Fibroblast of mammary gland (primary cell): ENCODE measurements around the gene PAEP.
"Not testable (repeated sequence)": the region's sequence is repeated elsewhere in the genome, so short reads cannot be mapped to it uniquely, and the experiment has no call there.

Experiments
- DNase-seq: peaks from one replicate; pipeline ENCODE4 v3.0.0-alpha.2; 2010; ENCODE audit warnings: low read depth
- H3K4me3 ChIP-seq: 2 replicates; pipeline ENCODE4 v1.5.1; 2011; ENCODE audit warnings: low read depth, mild to moderate bottlenecking, low read length, moderate library complexity; ENCODE audit not compliant: control insufficient read depth
- TF ChIP-seq, protein P1 (sequence below): conservative IDR thresholded peaks from 2 replicates; pipeline ENCODE4 v1.5.1; 2011; ENCODE audit warnings: low read depth, low read length, inconsistent platforms; ENCODE audit not compliant: control insufficient read depth, insufficient read depth

Gene PAEP

DNA sequence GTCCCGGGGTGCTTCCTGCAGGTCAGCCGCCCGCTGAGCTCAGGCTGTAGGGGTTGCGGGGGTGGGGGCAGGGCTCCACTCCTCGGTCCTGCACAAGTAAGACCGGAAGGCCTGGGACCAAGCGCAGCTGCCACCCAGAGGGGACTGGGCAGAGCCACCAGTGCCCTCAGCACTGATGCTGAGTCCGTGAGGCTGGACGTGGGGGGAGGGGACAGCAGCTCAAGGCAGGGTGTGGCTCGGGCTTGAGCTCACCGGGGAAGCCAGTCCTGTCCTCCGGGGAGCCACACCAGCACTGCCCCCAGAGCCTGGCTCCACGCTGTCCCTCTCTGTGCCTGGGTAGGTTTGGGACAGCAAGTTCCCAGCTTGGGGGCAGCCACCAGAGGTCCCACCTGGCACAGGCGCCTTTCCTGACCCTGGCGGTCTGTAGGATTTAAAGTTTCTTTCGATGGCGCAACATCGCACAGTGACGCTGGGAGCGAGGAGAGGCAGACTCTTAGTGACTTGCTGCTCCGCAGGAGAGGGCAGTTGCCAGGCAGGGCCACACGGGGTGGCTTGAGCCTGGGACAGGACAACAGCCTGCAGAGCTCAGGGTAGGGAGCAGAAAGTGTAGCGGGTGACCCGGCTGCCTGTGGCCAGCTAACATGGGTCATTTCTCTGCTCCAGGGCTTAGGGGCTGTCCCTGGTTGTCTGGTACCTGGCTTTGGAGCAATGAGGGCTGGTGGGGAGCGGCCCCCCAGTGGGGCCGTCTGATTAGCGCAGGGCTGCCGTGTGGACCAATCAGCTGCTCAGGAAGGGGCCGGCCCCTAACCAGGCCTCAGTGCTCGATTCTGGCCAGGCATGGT lies 34.6 kb upstream of the PAEP start:
- TF ChIP-seq, protein P1, sequence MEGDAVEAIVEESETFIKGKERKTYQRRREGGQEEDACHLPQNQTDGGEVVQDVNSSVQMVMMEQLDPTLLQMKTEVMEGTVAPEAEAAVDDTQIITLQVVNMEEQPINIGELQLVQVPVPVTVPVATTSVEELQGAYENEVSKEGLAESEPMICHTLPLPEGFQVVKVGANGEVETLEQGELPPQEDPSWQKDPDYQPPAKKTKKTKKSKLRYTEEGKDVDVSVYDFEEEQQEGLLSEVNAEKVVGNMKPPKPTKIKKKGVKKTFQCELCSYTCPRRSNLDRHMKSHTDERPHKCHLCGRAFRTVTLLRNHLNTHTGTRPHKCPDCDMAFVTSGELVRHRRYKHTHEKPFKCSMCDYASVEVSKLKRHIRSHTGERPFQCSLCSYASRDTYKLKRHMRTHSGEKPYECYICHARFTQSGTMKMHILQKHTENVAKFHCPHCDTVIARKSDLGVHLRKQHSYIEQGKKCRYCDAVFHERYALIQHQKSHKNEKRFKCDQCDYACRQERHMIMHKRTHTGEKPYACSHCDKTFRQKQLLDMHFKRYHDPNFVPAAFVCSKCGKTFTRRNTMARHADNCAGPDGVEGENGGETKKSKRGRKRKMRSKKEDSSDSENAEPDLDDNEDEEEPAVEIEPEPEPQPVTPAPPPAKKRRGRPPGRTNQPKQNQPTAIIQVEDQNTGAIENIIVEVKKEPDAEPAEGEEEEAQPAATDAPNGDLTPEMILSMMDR: no peak
- no peak for DNase-seq
- H3K4me3 ChIP-seq: no peak overlapping the region

DNA sequence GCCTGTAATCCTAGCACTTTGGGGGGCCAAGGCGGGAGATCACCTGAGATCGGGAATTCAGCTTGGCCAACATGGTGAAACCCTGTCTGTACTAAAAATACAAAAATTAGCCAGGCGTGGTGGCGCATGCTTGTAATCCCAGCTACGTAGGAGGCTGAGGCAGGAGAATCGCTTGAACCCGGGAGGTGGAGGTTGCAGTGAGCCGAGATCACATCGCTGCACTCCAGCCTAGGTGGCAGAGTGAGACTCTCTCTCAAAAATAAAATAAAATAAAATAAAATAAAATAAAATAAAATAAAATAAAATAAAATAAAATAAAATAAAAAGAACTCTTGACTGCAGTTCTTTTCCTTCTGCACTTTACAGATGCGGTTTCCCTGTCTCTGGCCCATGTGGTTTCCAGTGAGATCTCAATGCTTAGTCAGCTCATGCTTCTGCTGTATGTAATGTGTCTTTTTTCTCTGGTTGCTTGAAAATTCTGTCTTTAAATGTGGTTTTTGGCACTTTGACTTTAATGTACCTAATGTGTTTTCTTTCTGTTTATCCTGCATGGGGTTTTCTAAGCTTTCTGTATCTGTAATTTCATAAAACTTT lies 32.6 kb upstream of the PAEP start:
- not testable (repeated sequence) for DNase-seq, H3K4me3 ChIP-seq

DNA sequence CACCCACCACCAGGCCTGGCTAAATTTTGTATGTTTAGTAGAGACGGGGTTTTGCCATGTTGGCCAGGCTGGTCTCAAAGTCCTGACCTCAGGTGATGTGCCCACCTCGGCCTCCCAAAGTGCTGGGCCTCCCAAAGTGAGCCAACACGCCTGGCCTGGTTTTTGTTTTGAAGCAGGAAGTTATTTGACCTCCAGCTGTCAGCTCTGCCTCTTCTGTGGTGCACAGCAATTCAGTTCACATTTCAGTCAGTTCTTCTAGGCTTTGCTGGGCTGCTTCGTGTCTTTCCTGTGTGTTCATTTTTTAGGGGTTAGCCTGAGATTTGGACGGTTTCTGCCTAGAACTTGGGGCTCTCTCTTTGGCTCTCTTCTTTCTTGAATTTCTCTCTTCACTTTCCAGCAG lies 31.4 kb upstream of the PAEP start:
- no peak for DNase-seq
- H3K4me3 ChIP-seq: no peak overlapping the region
- TF ChIP-seq, protein P1: no peak

DNA sequence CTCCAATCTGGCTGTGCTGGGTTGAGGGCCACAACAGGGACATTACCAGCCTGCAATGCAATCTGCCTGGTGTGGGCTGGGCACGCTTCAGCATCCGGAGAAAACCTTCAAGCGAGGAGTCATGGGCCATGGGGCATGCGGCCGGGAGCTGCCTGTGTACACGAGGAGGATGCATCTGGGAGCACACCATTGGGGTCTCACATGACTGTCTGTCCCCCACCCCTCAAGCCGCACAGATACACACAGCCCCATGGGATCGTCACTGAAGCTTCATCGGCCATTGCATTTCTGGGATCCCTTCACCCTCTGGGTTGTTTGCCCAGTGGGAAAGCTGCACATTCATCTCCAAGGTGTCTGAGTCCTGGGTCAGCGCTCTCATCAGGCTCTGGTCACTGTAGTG lies 30.5 kb upstream of the PAEP start:
- DNase-seq: no peak

DNA sequence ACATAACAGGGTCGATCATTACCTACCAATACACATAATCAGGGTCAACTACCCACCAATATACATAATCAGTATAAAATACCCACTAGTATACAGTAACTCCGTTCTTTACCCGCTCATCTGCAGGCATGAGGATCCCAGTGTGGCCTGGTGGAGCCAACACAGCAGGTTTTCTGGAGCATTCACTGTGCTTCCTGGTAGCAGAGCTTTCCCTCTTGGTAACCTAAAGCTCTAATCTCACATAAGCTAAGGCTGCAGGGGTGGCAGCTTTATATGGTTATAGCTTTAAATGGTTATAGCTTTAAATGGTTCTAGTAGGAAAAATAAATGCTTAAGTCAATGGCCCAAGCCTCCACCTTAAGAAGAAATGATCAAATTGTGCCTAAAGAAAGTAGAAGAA lies 28.4 kb upstream of the PAEP start:
- H3K4me3 ChIP-seq: no peak overlapping the region
- TF ChIP-seq, protein P1: no peak
- DNase-seq: no peak

More for the DNA sequence above, 30.5 kb upstream of the PAEP start:
- H3K4me3 ChIP-seq: no peak overlapping the region
- TF ChIP-seq, protein P1: no peak

DNA sequence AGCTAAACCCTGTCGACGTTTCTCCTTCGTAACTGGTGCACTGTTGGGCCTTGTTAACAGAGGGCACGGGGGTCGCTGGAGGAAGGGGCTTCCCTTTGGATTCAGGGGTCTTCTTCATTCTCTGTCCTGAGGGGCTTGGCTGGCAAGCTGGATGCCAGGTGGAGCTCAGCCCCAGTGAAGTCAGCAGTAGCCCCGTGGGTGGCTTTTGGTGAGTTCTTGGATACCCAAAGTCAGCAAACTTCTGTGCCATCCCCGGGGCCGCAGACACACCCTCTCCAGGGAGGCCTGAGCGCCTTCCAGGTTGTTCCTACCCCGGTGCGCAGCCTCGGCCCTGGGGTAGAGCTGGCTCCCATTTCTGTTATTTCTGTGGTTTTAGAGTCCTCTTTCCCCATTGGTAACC lies 27.9 kb upstream of the PAEP start:
- no peak overlapping the region for H3K4me3 ChIP-seq
- TF ChIP-seq, protein P1: no peak
- no peak for DNase-seq

DNA sequence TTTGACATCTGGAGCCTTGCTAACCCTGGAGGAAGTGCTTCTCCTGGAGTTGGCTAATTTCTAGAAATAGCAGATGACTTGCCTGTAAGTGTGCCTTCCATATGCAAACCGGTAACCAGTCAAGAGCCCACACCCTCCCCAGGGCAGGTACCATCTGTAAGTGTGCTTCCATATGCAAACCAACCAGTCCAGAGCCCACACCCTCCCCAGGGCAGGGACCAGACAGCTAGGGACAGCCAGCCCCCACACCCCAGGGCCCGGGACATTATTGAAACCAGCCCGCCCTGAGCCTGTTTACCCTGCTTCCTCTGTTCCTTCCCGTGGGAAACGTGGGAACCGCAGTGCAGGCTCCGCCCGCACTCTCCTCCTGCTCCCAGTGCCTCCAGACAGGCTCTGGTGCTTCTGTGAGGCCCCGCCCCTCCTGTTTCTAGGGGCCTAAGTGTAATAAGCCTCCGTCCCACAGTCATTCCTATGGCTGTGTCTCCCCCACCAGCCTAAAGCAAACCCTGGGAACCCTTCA lies 27.3 kb upstream of the PAEP start:
- H3K4me3 ChIP-seq, DNase-seq: not testable (repeated sequence)

DNA sequence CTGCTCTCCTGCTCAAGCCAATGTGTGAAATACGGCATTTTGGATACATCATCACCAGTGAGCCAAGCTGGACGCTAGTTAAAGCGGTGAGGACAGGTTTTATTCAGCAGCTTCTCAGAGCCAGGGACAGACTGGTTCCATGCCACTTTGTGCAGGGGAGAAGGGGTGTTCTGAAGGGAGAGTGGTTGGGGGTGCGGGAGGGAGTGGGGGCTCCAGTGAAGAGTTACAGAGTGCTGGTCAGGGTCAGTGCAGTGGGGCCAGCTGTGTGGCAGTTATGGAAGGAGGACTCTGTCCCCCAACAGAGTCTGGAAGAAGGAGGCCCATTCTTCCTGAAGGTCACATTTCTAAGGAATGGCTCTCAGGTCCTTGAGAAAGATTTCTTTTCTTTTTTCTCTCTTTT lies 26.7 kb upstream of the PAEP start:
- H3K4me3 ChIP-seq, DNase-seq: not testable (repeated sequence)

DNA sequence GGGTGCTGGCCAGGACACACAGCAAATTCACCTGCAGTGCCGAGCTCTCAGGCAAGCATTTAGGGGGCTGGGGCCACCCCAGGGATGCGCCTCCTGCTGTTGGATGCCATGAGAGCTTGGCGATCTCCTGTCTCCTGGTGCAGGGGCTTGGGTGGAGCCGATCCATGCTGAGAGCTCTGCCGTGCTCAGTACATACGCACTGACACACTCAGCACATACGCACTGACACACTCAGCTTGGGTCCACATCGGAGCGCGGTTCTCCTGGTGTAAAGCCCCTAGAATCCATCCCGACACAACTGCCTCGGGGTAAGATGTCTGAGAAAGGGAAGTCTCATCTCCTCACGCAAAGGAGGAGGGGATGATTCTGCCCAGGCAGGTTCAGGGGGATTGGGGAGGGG lies 25.9 kb upstream of the PAEP start:
- not testable (repeated sequence) for H3K4me3 ChIP-seq, DNase-seq
